Activated CD4-positive, alpha-beta T cell treated with anti-CD3 and anti-CD28 coated beads, Interleukin-2, amount 50 U/mL, for 1 hour (primary cell): ENCODE measurements around the gene AMER1.
A peak's percentile ranks its signal among the peaks of the same experiment; 100 is the strongest.
"Not testable (repeated sequence)": the region's sequence is repeated elsewhere in the genome, so short reads cannot be mapped to it uniquely, and the experiment has no call there.

ENCODE experiments used
- DNase-seq: peaks from one replicate; pipeline ENCODE4 v3.0.0-alpha.2; 2020

The AMER1 gene

GRCh38 chrX:64205441-64205734 is at the start of gene AMER1:
Gene AMER1 (minus strand): TSS chrX:64205708. CDS start chrX:64193286, 12,422 bp downstream.
- no peak for DNase-seq

GRCh38 chrX:64230123-64230970 is 24.8 kb upstream of the AMER1 start, which contains the start of gene ASB12:
Gene ASB12 (minus strand): TSS chrX:64230607. CDS start chrX:64225650, 4,957 bp downstream.
- DNase-seq, result no peak

DNA sequence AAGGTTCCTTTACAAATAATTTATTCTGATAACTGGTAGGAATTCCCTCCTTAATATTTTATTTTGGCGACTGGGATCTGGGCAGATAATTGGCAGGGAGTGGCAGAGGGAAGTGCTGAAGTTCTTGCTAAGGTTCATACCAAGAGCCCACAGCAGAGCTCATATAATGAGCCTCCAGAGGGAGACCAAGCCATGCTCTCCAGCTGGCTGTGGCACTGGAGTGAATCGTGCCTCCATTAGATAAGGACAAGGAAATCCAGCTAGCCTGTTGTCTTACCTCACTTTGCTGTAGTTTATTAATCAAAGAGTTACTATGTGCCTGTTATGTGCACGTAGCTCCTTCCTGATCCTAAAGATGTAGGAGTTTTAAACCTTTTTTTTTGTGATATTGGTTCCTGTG is 23.6 kb upstream of the AMER1 start:
- no peak for DNase-seq

- DNase-seq, result no peak
Observed at GRCh38 chrX:64218023-64218422, 12.5 kb upstream of the AMER1 start.

DNA sequence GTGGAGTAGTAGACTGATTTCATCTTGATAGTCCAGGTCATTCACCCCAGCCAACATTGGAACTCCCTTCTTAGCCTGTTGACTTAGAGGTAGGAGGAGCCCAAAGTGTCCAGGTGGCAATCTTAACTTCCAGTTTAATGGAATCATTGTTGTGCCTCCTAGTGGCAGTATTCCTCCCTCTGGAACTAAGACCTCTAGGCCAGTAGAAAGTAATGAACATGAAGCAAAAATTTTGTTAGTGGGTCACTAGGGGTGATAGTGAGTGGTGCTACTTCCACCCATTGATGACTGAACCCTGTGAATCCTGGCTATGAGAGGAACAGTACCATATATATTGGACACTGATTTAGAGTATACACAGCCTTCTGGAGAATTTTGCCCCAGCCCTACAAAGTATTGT is 8.5 kb upstream of the AMER1 start:
- DNase-seq, result not testable (repeated sequence)

GRCh38 chrX:64206556-64207162 is 1.2 kb upstream of the AMER1 start:
- DNase-seq, result no peak

DNA sequence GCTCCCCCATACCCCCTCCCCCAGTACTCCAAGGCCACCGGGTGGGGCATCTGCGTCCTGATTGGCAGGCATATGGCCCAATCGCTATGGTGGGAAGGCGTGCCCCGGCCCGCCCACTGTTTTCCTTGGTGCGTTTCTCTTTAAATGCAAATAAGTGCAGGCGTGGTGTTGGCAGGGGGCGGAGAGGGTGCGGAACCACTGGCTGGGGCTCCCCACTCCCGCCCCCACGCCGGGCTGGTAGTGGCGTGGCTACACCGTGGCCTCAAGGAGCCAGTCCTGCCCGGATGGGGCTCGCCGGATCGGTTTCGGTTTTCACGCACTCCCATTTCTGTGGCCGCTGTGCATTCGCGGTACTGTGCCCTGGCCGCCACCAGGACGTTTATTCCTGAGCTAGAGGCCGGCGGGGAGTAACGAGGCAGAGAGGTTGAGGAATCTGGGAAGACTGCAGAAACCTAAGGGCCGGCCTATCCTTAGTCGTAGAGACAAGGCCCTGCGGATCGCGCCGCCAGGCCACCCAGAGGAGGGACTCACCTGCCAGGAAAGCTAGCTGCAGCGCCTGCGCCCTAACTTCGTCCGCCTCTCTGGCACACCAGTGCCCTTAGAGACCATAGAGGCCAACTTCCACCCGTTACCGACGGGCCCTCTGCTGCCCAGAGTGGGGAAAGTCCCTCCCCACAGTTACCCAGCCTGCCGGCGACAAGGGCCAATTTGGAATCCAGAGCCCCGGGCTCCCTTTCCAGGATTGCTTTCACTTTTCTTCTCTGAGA is 410 bp upstream of the AMER1 start:
- peak; percentile 85 for DNase-seq

- peak; percentile 5 for DNase-seq
Observed at GRCh38 chrX:64204701-64205440, 637 bp downstream of the AMER1 start.

DNA sequence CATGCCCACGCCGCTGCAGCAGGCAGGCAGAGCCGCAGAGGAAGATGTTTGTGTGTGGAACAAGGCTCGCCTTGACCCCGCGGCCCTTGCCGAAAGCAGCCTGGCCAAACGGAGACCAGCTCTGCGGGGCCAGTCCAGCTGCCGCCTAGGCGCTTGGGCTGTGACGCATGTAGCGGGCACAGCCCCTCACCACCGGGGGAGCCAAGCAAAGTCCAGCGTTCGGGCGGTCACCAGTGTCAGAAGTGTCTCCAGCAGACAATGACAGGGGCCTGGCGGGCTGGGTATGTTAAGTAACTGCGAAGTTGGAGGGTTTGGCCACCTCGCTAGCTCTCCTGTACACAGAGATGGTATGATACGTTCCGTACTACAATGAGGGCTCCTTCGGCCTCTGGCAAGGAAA is 1.3 kb downstream of the AMER1 start:
- DNase-seq, result no peak

- no peak for DNase-seq
Observed at GRCh38 chrX:64202808-64203325, 2.6 kb downstream of the AMER1 start.

DNA sequence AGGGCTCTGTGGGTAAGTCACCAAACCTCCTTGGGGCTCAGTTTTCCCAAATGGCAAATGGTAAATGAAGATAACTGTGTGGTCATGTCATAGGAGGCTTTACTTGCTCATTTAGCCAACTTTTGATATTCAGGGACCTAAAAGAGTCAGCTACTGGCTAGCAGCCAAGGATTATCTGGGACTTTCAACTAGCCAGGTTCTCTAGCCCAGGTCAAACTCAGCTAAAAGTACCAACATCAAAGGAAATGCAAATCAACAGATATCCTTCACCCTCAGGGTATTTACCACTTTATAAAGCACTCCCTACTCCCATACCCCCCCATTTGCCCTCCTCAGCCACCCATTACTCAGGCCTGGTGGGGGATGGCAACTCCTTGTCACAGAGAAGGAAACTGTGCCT is 7.5 kb downstream of the AMER1 start:
- no peak for DNase-seq

DNA sequence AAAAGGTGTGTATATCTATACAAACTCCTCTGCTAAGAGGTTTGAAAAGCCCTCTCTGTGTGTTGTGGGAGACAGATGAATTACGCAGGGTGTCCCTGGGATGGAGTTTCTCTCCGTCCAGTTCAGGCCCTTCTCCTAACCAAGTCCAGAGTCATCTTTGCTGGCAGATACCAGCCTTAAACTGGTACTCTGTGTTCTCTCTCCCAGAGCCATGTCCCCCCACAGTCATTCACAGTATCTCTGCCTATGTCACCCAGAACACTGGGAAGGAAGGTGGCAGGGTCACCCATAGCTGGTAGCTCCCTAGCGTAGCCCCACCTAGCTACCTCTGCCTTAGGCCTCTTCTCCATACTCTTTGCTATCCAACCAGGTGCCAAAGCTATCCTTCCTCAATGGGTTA is 8.9 kb downstream of the AMER1 start:
- no peak for DNase-seq

GRCh38 chrX:64195862-64196261 is 9.6 kb downstream of the AMER1 start:
- no peak for DNase-seq

DNA sequence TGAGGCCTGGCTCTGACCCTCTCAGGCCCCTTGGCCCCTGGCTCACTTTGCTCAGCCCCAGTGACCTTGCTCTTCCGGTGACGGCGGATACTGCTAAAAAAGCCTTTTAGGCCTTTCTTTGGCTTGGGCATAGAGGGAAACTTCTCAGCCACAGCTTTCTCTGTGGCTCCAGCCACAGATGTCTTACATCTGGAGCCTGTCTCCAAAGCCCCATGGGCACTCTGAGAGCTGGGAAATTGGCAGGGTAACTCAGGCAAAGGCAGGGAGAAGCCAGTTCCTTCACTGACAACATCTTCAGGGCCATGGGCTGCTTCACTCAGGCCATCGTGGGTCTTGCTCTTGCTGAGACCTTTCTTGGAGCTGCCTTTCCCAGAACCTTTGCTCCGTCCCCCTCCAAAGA is 12.8 kb downstream of the AMER1 start:
- DNase-seq, result no peak

DNA sequence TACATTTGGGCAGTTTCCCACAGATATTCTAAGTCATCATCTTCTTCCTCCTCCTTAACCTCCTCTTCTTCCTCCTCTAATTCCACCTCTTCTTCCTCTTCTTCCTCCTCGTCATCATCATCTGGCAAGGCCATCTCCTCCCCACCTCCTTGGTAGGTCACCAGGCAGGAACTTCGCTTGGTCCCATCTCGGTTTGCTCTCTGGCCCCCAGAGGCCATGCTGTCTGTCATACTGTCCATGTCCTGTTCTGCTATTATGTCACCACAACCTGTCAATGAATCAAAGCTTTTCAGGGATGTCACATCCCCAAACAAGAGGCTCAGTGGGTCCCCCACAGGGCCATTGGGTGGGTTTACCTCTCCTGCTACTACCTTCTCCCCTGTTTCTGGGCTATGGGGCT is 13.5 kb downstream of the AMER1 start:
- DNase-seq, result no peak

DNA sequence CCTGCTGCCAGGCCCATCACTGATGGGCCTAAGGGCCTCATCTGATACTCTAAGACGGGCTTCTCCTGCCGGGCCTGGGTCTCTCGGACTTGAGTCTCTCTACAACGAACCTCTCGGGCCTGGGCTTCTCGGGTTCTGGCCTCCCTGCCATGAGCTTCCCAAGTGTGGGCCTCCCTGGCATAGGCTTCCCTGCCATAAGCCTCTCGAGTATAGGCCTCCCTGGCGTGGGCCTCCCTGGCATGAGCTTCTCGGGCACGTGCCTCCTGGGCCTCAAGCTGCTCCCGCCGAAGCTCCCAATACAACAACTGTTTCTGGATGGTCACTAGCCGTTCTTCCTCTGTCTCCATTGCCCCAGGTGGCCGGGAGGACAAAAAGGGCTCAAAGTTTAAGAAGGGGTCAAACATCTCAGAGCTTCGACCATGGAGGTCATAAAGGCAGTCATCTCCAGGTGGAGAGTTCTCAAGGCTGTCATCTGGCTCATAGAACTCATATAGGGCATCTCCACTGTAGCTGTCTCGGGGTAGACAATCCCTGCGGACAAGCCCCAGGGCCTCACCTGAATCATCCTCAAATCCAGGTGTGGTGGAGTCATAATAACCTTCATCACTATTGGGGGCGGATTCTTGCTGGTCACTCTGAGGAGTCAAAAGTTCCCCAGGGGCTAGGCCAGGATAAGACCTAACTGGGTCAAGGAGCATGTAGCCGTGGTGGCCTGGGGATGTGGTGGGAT is 14.1 kb downstream of the AMER1 start:
- no peak for DNase-seq

DNA sequence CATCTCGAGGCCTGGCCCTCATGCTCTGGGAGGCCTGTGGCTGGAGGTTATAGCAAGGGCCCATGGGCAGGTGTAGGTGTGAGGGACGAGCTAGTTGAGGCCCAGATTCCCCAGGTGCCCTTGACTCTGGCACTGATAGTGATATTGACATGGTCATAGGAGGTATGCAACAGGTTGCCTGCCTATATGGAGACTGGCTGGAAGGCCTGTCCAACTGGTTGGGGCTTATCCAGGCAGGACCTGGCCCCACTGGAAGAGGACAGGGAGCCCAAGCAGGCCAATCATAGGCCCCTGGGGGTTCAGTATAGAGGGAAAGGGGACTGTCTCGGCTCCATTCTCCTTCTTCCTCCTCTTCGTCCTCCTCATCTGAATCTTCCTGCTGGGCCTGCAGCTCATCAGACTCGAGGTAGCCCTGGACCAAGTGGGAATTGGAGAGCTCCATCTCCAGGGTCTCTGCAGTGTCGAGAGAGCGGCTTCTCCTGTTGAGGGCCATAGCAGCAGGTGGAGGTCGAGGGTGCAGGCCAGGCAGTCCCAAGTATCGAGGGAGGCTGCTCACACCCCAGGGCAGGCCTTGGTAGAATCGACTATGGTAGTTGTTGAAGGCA is 15.3 kb downstream of the AMER1 start:
- DNase-seq, result no peak

- DNase-seq, result no peak
Observed at GRCh38 chrX:64188901-64189300, 16.6 kb downstream of the AMER1 start.

DNA sequence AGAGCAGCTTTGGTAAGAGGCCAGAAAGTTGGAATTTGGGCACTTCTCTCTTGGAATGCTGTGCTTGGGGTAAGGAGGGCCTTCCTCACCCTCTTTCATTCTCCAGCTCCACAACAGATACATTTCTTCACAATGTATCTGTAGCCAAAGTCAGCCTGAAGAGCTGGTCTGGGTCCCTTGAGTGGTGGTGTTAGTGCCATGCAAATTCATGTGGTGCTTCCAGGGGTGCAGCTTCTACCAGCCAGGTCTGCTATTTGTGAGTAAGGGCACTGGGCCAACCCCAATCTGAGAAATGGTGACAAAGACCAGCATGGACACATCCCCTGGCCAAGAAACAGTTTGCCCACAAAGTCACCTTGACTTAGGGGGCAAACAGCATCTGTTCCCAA is 17.8 kb downstream of the AMER1 start:
- DNase-seq, result no peak

- no peak for DNase-seq
Observed at GRCh38 chrX:64186974-64187761, 18.3 kb downstream of the AMER1 start.

DNA sequence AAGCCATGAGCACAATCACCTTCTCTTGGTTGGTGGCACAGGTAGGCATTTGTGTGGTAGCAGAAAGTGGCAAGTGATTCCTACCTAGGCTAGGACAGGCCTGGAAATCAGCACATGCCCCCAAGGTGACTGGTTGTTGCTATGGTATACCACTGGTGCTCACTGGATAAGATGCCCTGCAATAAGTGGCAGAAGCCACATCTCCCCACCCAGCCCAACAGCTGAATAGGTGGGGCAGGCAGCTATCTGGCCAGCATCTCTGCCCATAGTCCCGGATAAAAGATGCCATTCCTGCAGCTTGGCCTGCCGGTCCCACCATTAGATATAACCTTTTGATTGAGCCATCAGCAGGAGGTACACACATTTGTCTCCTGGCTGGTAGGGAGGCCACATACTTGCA is 21.1 kb downstream of the AMER1 start:
- no peak for DNase-seq
